Measurements from ENCODE around the gene MT1M.

MT1M gene

DNA sequence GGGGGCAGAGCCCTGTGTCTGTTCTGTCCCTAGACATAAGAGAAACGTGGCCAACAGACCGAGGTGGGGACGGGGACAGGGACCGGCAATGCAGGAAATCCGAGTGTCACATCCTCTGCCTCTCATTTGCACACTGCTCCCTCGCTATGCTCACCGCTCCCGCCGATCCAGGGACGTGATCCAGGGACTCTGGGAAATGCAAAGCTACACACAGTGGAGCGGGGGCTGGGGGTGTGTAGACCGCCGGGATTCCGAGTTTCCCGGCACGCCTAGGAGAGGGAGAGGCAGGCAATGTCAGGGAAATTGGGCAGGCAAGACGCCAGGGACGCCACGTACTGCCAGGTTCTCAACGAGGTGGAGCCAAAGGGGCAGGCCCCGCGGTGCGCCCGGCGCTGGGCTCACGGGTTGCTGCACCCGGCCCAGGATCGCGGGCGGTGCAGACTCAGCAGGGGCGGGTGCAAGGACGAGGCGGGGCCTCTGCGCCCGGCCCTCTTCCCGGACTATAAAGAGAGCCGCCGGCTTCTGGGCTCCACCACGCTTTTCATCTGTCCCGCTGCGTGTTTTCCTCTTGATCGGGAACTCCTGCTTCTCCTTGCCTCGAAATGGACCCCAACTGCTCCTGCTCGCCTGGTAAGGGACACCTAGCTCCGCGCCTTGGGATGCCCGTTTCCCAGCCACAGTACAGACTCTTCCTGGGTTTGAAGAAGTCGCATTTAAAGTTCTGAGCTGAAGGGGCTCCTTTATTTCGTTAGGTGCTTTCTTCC lies 49.7 kb downstream of the MT1M start, which contains the start of gene MT1X:
Gene MT1X, plus strand, starts transcription at position 532 of the 764 bp plus-strand sequence. Its CDS starts 71 bp downstream, at position 603.
- no peak for TF ChIP-seq ZNF274 (IDR thresholded peaks at IDR 0.05; ENCODE audit: low read depth, low read length)
- peak within 1 kb of the TSS; percentile 70; the same call in 1 of the 2 replicates for H3K4me3 ChIP-seq (ENCODE audit: low read length)

GRCh38 chr16:56682703-56683397 lies 50.4 kb downstream of the MT1M start:
- no peak for TF ChIP-seq ZNF274 (IDR thresholded peaks at IDR 0.05; ENCODE audit: low read depth, low read length)

More at GRCh38 chr16:56682703-56683397, 50.4 kb downstream of the MT1M start:
- H3K4me3 ChIP-seq (ENCODE audit: low read length), result peak overlapping the region; percentile 70; the same call in 1 of the 2 replicates

Measured in GM08714 (cell line).